GM12878 (cell line): ENCODE results near the gene PF4V1. TPM values are rescaled to one million over a fixed set of nuclear protein-coding genes. Genes with fewer than 3 reads are reported as not detected.

Experiments used
- ATAC-seq: fragments of 200-7000 bp; cut with Tn5 transposase; 3 replicates; pipeline ENCODE4 v1.9.1; 2020; ENCODE audit warnings: mild to moderate bottlenecking, moderate library complexity
- BruUV-seq: library from RNA; stranded (reverse); fragments of 400-500 nt; replicated peaks from 2 replicates; lab custom pipeline; 2021; lab: Mats Ljungman, UMichigan
- CTCF ChIA-PET: fragments of 300-600 bp; sonication (Branson Sonifier 250); formaldehyde crosslinking; extraction: SDS; loops from one replicate; lab custom pipeline; 2021; ENCODE audit warnings: inconsistent platforms; lab: Yijun Ruan, JAX
- POLR2A ChIA-PET: fragments of 350-600 bp; formaldehyde crosslinking; extraction: SDS; loops from one replicate; lab custom pipeline; 2021; ENCODE audit warnings: inconsistent platforms; lab: Charles Lee
- RAD21 ChIA-PET: fragments of 300-600 bp; sonication (Branson Sonifier 250); formaldehyde crosslinking; loops from one replicate; lab custom pipeline; 2023; ENCODE audit warnings: antibody characterized with exemption; ENCODE audit not compliant: unreplicated experiment; lab: Charles Lee
- SMC1A ChIA-PET: fragments of 300-600 bp; sonication (Branson Sonifier 250); formaldehyde crosslinking; loops from one replicate; lab custom pipeline; 2023; ENCODE audit not compliant: unreplicated experiment, uncharacterized antibody; lab: Charles Lee
- DNase-seq: peaks from one replicate; pipeline ENCODE4 v3.0.0-alpha.2; 2011; ENCODE audit warnings: low read depth, low spot score
- FAIRE-seq: peaks from 3 replicates; lab custom pipeline; 2011; peaks lifted over from hg19 to GRCh38; lab: Jason Lieb, UNC
- H2AFZ ChIP-seq: 2 replicates; pipeline ENCODE4 v1.6.0; 2011; ENCODE audit warnings: low read depth, low read length, control low read depth; ENCODE audit not compliant: control insufficient read depth
- H3K27ac ChIP-seq: 2 replicates; pipeline ENCODE4 v1.5.1; 2011; ENCODE audit warnings: control low read depth; ENCODE audit not compliant: control insufficient read depth, insufficient read depth
- H3K27me3 ChIP-seq, 2 experiments: replicated peaks in 1 of 2; 2 replicates each; pipeline versions ENCODE4 v1.6.0 to v1.6.1; 2011; ENCODE audit warnings: low read length in 1 of 2; ENCODE audit not compliant: control insufficient read depth in 2 of 2, insufficient read depth in 2 of 2
- H3K36me3 ChIP-seq, 2 experiments: 2 replicates each; pipeline ENCODE4 v1.5.1; 2011; ENCODE audit warnings: low read length in 1 of 2; ENCODE audit not compliant: control insufficient read depth in 2 of 2, insufficient read depth in 2 of 2
- H3K4me1 ChIP-seq: 2 replicates; pipeline ENCODE4 v1.6.1; 2011; ENCODE audit warnings: mild to moderate bottlenecking, low read length, moderate library complexity, mixed read lengths; ENCODE audit not compliant: control insufficient read depth, insufficient read depth
- H3K4me2 ChIP-seq: 2 replicates; pipeline ENCODE4 v1.6.0; 2011; ENCODE audit warnings: control low read depth; ENCODE audit not compliant: control insufficient read depth, insufficient read depth
- H3K4me3 ChIP-seq: fragments of 200-600 bp; sonication (generic); 2 replicates; pipeline ENCODE4 v1.5.1; 2016
- H3K79me2 ChIP-seq: 2 replicates; pipeline ENCODE4 v1.6.0; 2011; ENCODE audit warnings: low read length; ENCODE audit not compliant: control insufficient read depth, insufficient read depth
- H3K9ac ChIP-seq: 2 replicates; pipeline ENCODE4 v1.8.0; 2011; ENCODE audit warnings: low read length, control low read depth, mixed read lengths; ENCODE audit not compliant: control insufficient read depth, insufficient read depth
- H3K9me3 ChIP-seq: replicated peaks from 3 replicates; pipeline ENCODE4 v1.5.1; 2011; ENCODE audit warnings: mild to moderate bottlenecking, low read length; ENCODE audit not compliant: control insufficient read depth, insufficient read depth
- H4K20me1 ChIP-seq: 2 replicates; pipeline ENCODE4 v1.6.0; 2011; ENCODE audit not compliant: control insufficient read depth, insufficient read depth
- ASH2L ChIP-seq: fragments of 300-600, 200-600 bp; sonication (generic); IDR thresholded peaks from 2 replicates; pipeline ENCODE4 v1.6.1; 2017; ENCODE audit warnings: low read depth, mild to moderate bottlenecking, borderline replicate concordance
- BACH1 ChIP-seq: fragments of 450-650 bp; IDR thresholded peaks from 2 replicates; pipeline ENCODE4 v1.6.1; 2017; ENCODE audit warnings: mild to moderate bottlenecking, borderline replicate concordance
- BHLHE40 ChIP-seq, 2 experiments: fragments of 450-650 bp in 1 of 2; IDR thresholded peaks; 2 replicates each; pipeline ENCODE4 v1.6.1; 2011 to 2017; ENCODE audit warnings: low read depth in 2 of 2, borderline replicate concordance in 1 of 2, improper control_type of control experiment in 1 of 2, low read length in 1 of 2, mild to moderate bottlenecking in 1 of 2
- CEBPB ChIP-seq, 2 experiments: fragments of 150-350 bp in 1 of 2; IDR thresholded peaks; 2 replicates each; pipeline ENCODE4 v1.6.1; 2012 to 2014; ENCODE audit warnings: low read depth in 2 of 2, low read length in 2 of 2, borderline replicate concordance in 1 of 2, inconsistent platforms in 1 of 2
- CHD2 ChIP-seq: IDR thresholded peaks from 2 replicates; pipeline ENCODE4 v1.6.1; 2011; ENCODE audit warnings: low read depth, low read length, improper control_type of control experiment, borderline replicate concordance
- JUNB ChIP-seq: IDR thresholded peaks from 2 replicates; pipeline ENCODE4 v1.6.1; 2016; ENCODE audit warnings: antibody characterized with exemption, mild to moderate bottlenecking
- JUND ChIP-seq: IDR thresholded peaks from 2 replicates; pipeline ENCODE4 v1.6.1; 2012; ENCODE audit warnings: low read depth, mild to moderate bottlenecking, low read length, improper control_type of control experiment, moderate library complexity
- KDM1A ChIP-seq: fragments of 200-600 bp; sonication (generic); IDR thresholded peaks from 2 replicates; pipeline ENCODE4 v1.6.1; 2016; ENCODE audit warnings: borderline replicate concordance
- MTA2 ChIP-seq: fragments of 450-650 bp; IDR thresholded peaks from 2 replicates; pipeline ENCODE4 v1.6.1; 2016; ENCODE audit warnings: low read depth, mild to moderate bottlenecking, moderate library complexity
- MYB ChIP-seq: fragments of 150-350 bp; IDR thresholded peaks from 2 replicates; pipeline ENCODE4 v1.6.1; 2014; ENCODE audit warnings: mild to moderate bottlenecking, low read depth, low read length, borderline replicate concordance
- NBN ChIP-seq: fragments of 450-650 bp; IDR thresholded peaks from 2 replicates; pipeline ENCODE4 v1.6.1; 2016
- POLR2AphosphoS2 ChIP-seq: IDR thresholded peaks from 2 replicates; pipeline ENCODE4 v1.6.1; 2011; ENCODE audit warnings: low read depth, mild to moderate bottlenecking, low read length, improper control_type of control experiment, moderate library complexity
- SRF ChIP-seq, 2 experiments: IDR thresholded peaks; 2 replicates each; pipeline ENCODE4 v1.6.1; 2011; ENCODE audit warnings: low read depth in 2 of 2, low read length in 2 of 2, mild to moderate bottlenecking in 1 of 2, moderate library complexity in 1 of 2
- TBL1XR1 ChIP-seq: IDR thresholded peaks from 2 replicates; pipeline ENCODE4 v1.6.1; 2012; ENCODE audit warnings: low read depth, low read length, improper control_type of control experiment
- USF2 ChIP-seq: IDR thresholded peaks from 2 replicates; pipeline ENCODE4 v1.6.1; 2011; ENCODE audit warnings: low read depth, low read length, improper control_type of control experiment, borderline replicate concordance
- WGBS: methylation state at CpG from one replicate; pipeline ENCODE4 v1.1.6; 2016; ENCODE audit warnings: low lambda C conversion rate; ENCODE audit not compliant: insufficient replicate concordance, insufficient coverage; ENCODE audit errors: missing lambda C conversion rate; 5-methylcytosine and 5-hydroxymethylcytosine counted together
- in situ Hi-C: fragments of 300-500 bp; cut with MboI; formaldehyde crosslinking; loops from 9 replicates; pipeline ENCODE4 v1.14.3; 2018; ENCODE audit warnings: mixed read lengths
- intact Hi-C: fragments of 100-400 bp; cut with micrococcal nuclease; formaldehyde crosslinking; loops from one replicate; pipeline ENCODE4 v1.14.2; 2022; ENCODE audit not compliant: unreplicated experiment
- polyA plus RNA-seq, 11 experiments: library from polyadenylated mRNA; depleted of rRNA in 4 of 11; unstranded in 6 of 11; stranded (reverse) in 5 of 11; fragments of >200 nt; fragmentation: Nextera tagmentation in 4 of 11; fragmentation: Illumina TruSeq in 1 of 11; extraction: Ambion mirVana in 4 of 11; extraction: Trizol in 1 of 11; gene quantifications; 1 replicate in 1 of 11; 2 replicates in 10 of 11; pipeline versions ENCODE4 v1.2.1 to v1.2.3, GENCODE V29; 2011 to 2016; ENCODE audit warnings: inconsistent platforms in 2 of 11, missing spikeins in 2 of 11, low read depth in 1 of 11
- total RNA-seq, 4 experiments: library from RNA; depleted of rRNA in 3 of 4; stranded (reverse); fragments of >200 nt in 3 of 4; fragmentation: Illumina TruSeq in 1 of 4; extraction: Trizol in 1 of 4; gene quantifications; 2 replicates each; pipeline versions ENCODE4 v1.2.1 to v1.2.3, GENCODE V29; 2013 to 2021
- TF ChIP-seq, protein P1 (sequence below): IDR thresholded peaks from 2 replicates; pipeline ENCODE4 v1.6.1; 2011; ENCODE audit warnings: low read depth, mild to moderate bottlenecking, low read length, moderate library complexity, borderline replicate concordance; ENCODE audit errors: extremely low read depth
- TF ChIP-seq, protein P2 (sequence below): fragments of 150-350 bp; IDR thresholded peaks from 2 replicates; pipeline ENCODE4 v1.6.1; 2016; ENCODE audit warnings: low read depth, low read length

PF4V1 gene
- total and polyA plus RNA-seq, 10 of the 15 experiments (the other 5 are each of a cell fraction or from before 2014, with no cell fraction given) = not detected

- TF ChIP-seq JUND (no peak), BHLHE40 (IDR thresholded peaks at IDR 0.05; ENCODE audit: borderline replicate concordance in 1 of 2, low read depth in 2 of 2, low read length in 1 of 2) (no peak), KDM1A (no peak), NBN (no peak), POLR2AphosphoS2 (no peak), MYB (no peak), TBL1XR1 (no peak)
These were observed 20.4 kb upstream of the PF4V1 start (continued) for GRCh38 chr4:73832651-73833237.

GRCh38 chr4:73836373-73837279 lies 16.5 kb upstream of the PF4V1 start, which contains the start of gene CXCL6:
Gene CXCL6 (plus strand): TSS chr4:73836678. CDS start chr4:73836751, 73 bp downstream.
- no TSS peak for BruUV-seq
- no peak within 1 kb of the TSS for H3K4me3 ChIP-seq
- FAIRE-seq (no peak), DNase-seq (no peak), ATAC-seq (no peak)
- no peak within 1 kb of the TSS for H3K27ac ChIP-seq
- RAD21 ChIA-PET = no interaction called here
- no peaks in the 10 kb centered on the region for H4K20me1 ChIP-seq
- H3K27me3 ChIP-seq = peaks cover 0 to 3% of the 10 kb centered on the region in 2 experiments; a peak in 3 of 4 replicates
- no peaks in the 10 kb centered on the region for H3K79me2 ChIP-seq
- no peak within 1 kb of the TSS for H3K9ac ChIP-seq
- intact Hi-C loops (no loop called here), in situ Hi-C loops (no loop called here)
- H3K4me1 ChIP-seq = no peaks in the 10 kb centered on the region
- TF ChIP-seq SRF (IDR thresholded peaks at IDR 0.05; ENCODE audit: low read depth in 2 of 2, low read length in 2 of 2) (no peak), CHD2 (no peak), MTA2 (no peak), BACH1 (no peak), CEBPB (IDR thresholded peaks at IDR 0.05; ENCODE audit: borderline replicate concordance in 1 of 2, low read depth in 2 of 2, low read length in 2 of 2) (no peak), USF2 (no peak), ASH2L (no peak), JUNB (no peak)
- TF ChIP-seq, protein P1, sequence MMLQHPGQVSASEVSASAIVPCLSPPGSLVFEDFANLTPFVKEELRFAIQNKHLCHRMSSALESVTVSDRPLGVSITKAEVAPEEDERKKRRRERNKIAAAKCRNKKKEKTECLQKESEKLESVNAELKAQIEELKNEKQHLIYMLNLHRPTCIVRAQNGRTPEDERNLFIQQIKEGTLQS = no peak
- TF ChIP-seq, protein P2, sequence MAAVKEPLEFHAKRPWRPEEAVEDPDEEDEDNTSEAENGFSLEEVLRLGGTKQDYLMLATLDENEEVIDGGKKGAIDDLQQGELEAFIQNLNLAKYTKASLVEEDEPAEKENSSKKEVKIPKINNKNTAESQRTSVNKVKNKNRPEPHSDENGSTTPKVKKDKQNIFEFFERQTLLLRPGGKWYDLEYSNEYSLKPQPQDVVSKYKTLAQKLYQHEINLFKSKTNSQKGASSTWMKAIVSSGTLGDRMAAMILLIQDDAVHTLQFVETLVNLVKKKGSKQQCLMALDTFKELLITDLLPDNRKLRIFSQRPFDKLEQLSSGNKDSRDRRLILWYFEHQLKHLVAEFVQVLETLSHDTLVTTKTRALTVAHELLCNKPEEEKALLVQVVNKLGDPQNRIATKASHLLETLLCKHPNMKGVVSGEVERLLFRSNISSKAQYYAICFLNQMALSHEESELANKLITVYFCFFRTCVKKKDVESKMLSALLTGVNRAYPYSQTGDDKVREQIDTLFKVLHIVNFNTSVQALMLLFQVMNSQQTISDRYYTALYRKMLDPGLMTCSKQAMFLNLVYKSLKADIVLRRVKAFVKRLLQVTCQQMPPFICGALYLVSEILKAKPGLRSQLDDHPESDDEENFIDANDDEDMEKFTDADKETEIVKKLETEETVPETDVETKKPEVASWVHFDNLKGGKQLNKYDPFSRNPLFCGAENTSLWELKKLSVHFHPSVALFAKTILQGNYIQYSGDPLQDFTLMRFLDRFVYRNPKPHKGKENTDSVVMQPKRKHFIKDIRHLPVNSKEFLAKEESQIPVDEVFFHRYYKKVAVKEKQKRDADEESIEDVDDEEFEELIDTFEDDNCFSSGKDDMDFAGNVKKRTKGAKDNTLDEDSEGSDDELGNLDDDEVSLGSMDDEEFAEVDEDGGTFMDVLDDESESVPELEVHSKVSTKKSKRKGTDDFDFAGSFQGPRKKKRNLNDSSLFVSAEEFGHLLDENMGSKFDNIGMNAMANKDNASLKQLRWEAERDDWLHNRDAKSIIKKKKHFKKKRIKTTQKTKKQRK = no peak
- CTCF ChIA-PET = no interaction called here
- 34% methylated on average over 38 of the region's 41 CpGs for WGBS
- POLR2A ChIA-PET = no interaction called here
- no peak within 1 kb of the TSS for H3K4me2 ChIP-seq
- SMC1A ChIA-PET = no interaction called here
- H2AFZ ChIP-seq = no peak within 1 kb of the TSS
- no peaks in the 10 kb centered on the region for H3K36me3 ChIP-seq
- H3K9me3 ChIP-seq = no peaks in the 10 kb centered on the region
